ENCODE results near the gene OCSTAMP.
A peak's percentile ranks its signal among the peaks of the same experiment; 100 is the strongest.

The OCSTAMP gene

DNA sequence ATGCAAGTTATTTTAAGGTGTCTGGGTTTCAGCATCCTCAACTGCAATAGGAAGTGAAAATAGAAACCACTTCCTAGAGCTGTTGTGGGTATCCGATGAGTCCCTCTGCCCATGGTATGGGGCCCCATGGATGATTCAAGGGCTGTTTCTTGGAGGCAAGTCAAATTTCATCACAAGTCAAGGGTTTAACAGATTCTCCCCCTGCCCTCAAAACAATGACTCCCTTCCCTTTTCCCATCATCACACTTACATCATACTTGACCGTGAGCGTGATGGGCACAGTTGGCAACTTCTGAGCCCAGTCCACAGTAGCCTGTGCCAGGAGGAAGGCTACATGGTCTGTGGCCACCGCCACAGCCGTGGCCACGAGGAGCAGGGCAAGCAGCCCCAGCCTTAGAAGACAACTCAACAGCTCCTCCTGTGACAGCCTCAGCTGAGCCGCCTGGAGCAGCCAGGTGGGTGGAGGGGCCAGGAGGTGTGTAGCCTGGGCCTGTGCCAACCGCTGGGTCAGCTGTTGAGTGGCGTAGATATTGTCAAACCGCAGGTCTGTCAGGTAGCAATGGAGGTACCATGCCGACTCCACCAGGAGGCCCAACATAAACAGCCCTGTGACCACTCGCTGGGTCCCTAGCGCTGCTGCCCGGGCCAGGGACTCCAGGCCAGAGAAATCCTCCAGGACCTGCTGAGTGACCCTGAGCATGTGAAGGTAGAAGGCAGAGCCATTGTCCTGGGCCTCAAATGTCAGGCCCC lies 5.2 kb downstream of the OCSTAMP start:
- no peak overlapping the region for H3K27ac ChIP-seq
- TF ChIP-seq, protein P1, sequence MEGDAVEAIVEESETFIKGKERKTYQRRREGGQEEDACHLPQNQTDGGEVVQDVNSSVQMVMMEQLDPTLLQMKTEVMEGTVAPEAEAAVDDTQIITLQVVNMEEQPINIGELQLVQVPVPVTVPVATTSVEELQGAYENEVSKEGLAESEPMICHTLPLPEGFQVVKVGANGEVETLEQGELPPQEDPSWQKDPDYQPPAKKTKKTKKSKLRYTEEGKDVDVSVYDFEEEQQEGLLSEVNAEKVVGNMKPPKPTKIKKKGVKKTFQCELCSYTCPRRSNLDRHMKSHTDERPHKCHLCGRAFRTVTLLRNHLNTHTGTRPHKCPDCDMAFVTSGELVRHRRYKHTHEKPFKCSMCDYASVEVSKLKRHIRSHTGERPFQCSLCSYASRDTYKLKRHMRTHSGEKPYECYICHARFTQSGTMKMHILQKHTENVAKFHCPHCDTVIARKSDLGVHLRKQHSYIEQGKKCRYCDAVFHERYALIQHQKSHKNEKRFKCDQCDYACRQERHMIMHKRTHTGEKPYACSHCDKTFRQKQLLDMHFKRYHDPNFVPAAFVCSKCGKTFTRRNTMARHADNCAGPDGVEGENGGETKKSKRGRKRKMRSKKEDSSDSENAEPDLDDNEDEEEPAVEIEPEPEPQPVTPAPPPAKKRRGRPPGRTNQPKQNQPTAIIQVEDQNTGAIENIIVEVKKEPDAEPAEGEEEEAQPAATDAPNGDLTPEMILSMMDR (conservative IDR thresholded peaks at IDR 0.05) = no peak
- no peak for TF ChIP-seq ZFX (IDR thresholded peaks at IDR 0.05)

DNA sequence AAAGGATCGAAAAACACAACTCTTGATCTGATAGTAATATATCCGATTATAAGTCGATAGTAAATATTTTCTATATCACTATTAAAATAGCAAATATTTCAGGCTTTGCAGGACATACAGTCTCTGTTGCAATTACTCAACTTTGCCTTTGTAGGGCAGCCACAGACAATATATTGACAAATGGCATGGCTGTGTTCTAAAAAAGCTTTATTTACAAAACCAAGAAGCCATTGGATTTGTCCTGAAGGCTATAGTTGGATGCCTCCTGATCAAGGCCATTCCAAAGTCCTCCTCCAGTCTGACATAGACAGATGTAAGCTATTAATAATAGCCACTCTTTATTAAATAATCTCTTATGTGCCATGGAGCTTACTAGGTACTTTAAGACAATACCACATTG lies 5.9 kb downstream of the OCSTAMP start:
- no peak overlapping the region for H3K27ac ChIP-seq

DNA sequence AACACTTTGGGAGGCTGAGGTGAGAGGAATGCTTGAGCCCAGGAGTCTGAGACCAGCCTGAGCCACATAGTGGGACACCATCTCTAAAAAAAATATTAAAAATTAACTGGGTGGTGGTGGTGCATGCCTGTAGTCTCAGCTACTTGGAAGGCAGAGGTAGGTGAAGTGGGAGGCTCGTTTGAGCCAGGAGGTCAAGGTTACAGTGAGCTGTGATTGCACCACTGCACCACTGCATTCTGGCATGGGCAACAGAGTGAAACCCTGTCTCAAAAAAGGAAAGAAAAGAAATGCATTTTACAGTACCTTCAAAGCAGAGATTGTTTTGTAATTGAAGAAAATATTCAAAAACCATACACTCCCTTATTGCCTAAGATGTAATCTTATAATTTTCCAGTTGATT lies 6.5 kb downstream of the OCSTAMP start:
- TF ChIP-seq, protein P1 (conservative IDR thresholded peaks at IDR 0.05) = no peak
- no peak for TF ChIP-seq ZFX (IDR thresholded peaks at IDR 0.05)
- no peak overlapping the region for H3K27ac ChIP-seq

More for the DNA sequence above, 5.9 kb downstream of the OCSTAMP start:
- TF ChIP-seq, protein P1 (conservative IDR thresholded peaks at IDR 0.05) = no peak
- no peak for TF ChIP-seq ZFX (IDR thresholded peaks at IDR 0.05)

DNA sequence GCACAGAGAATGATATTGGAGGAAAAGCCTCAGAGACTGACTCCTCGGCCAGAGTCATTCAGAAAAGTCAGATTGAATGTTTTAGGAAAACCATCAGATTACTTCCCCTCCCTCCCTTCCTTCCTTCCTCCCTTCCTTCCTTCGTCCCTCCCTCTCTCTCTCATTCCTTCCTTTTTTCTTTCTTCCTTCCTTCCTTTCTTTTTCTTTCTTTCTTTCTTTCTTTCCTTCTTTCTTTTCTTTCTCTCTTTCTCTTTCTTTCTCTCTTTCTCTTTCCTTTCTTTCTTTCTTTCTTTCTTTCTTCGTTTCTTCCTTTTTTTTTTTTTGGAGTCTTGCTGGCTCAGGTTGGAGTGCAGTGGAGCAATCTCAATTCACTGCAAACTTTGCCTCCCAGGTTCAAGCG lies 7.4 kb downstream of the OCSTAMP start:
- no peak overlapping the region for H3K27ac ChIP-seq
- TF ChIP-seq, protein P1 (conservative IDR thresholded peaks at IDR 0.05) = no peak
- no peak for TF ChIP-seq ZFX (IDR thresholded peaks at IDR 0.05)

DNA sequence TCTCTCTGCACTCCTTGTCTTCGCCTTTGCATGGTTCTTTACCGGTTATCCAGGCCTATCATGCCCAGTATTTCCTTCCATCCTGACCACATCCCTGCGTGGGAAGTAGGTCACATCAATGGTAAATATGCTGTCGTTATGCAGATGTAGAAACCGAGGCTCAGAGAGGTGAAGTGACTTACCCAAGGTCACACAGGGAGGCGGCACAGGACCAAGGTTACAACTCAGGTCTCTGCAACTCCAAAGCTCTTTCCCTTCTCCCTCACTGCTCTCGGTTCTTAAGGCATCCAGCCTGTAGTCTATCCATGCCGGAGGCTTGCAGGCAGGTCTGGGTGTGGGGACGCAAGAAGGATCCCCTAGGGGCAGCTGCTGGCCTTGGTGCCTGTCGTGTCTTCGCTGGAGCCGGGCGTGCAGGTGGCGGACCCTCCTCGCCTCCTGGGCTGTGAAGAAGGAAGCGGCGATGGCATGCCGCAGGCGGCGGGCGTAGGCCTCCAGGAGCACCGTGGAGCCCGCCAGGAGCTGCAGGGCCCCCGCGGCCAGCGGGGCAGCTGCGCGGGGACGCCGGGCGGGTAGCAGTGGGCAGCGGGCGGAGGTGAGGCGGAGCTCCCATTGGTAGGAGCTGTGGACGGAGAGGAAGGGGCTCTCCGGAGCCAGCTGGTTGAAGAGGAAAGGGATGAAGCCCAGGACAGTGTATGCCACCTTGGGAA lies 9.1 kb downstream of the OCSTAMP start:
- no peak overlapping the region for H3K27ac ChIP-seq
- TF ChIP-seq ZFX (IDR thresholded peaks at IDR 0.05) = no peak
- TF ChIP-seq, protein P1 (conservative IDR thresholded peaks at IDR 0.05) = no peak

DNA sequence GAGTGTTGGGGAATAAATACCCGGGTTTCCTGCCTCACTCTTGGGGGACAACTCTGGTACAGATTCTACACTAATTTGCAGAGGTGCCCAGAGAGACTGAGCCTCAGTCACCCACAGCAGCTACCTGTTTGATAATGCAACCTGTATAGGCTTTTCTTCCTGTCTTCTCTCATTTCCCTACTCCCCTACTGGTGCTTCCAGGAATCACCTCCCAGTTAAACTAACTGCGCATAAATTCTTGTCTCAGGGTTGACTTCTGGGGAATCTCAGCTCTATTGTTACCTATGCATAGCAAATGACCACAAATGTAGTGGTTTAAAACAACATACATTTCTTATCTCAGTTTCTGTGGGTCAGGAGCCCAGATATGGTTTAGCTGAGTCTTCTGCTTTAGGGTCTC lies 11.3 kb downstream of the OCSTAMP start:
- TF ChIP-seq ZFX (IDR thresholded peaks at IDR 0.05) = no peak
- TF ChIP-seq, protein P1 (conservative IDR thresholded peaks at IDR 0.05) = peak; percentile 28
- H3K27ac ChIP-seq = no peak overlapping the region

DNA sequence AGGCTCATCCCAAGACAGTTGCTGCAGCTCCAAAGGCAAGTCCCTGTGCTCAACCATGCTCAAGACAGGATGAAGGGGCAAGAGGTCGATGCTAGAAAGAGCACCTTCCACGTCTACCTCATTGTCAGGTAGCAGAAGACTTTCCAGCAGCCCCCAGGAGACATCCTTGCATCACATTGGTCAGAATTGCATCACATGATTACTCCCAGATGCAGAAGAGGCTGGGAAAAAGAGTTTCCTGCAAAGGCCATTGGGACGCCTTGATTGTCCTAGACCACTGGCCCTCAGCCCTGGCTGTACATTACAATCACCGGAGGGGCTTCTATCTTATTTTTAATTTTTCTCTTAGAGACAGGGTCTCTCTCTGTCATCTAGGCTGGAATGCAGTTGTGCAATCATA lies 19.8 kb downstream of the OCSTAMP start:
- no peak overlapping the region for H3K27ac ChIP-seq
- TF ChIP-seq, protein P1 (conservative IDR thresholded peaks at IDR 0.05) = no peak
- no peak for TF ChIP-seq ZFX (IDR thresholded peaks at IDR 0.05)
